Lung (tissue), 12 donors: ENCODE measurements around the gene RIMS3. TPM values are rescaled to one million over a fixed set of nuclear protein-coding genes. Genes with fewer than 3 reads are reported as not detected.

Experiments used
- ATAC-seq: fragments of 200-7000 bp; cut with Tn5 transposase; one replicate; pipeline ENCODE4 v1.9.1; 2020; ENCODE audit warnings: moderate number of reproducible peaks; ENCODE audit not compliant: insufficient read depth, low FRiP score
- DNase-seq, 3 donors: peaks; one replicate each; pipeline ENCODE4 v3.0.0-alpha.2; 2013 to 2017
- H3K27ac ChIP-seq, 2 donors: one replicate each; pipeline ENCODE4 v1.5.1; 2013; ENCODE audit warnings: mild to moderate bottlenecking in 2 of 2, moderate library complexity in 2 of 2, control low read depth in 1 of 2, inconsistent platforms in 1 of 2, low read depth in 1 of 2, low read length in 1 of 2
- H3K27me3 ChIP-seq, 3 donors: one replicate each; pipeline ENCODE4 v1.5.1; 2013; ENCODE audit warnings: low read length in 2 of 3; ENCODE audit not compliant: control insufficient read depth in 3 of 3, insufficient read depth in 3 of 3
- H3K36me3 ChIP-seq, 4 donors: one replicate each; pipeline ENCODE4 v1.5.1; 2013; ENCODE audit warnings: low read length in 4 of 4, mild to moderate bottlenecking in 1 of 4, moderate library complexity in 1 of 4; ENCODE audit not compliant: control insufficient read depth in 4 of 4, insufficient read depth in 4 of 4
- H3K4me1 ChIP-seq, 5 donors: one replicate each; pipeline ENCODE4 v1.5.1; 2013; ENCODE audit warnings: low read length in 5 of 5, mild to moderate bottlenecking in 2 of 5, moderate library complexity in 1 of 5; ENCODE audit not compliant: control insufficient read depth in 5 of 5, insufficient read depth in 5 of 5
- H3K4me3 ChIP-seq: one replicate; pipeline ENCODE4 v1.5.1; 2013; ENCODE audit warnings: mild to moderate bottlenecking, control low read depth, moderate library complexity
- H3K9ac ChIP-seq, 2 donors: one replicate each; pipeline ENCODE4 v1.5.1; 2013; ENCODE audit warnings: low read length in 2 of 2, control low read depth in 1 of 2; ENCODE audit not compliant: insufficient read depth in 1 of 2
- H3K9me3 ChIP-seq, 4 donors: one replicate each; pipeline ENCODE4 v1.5.1; 2013; ENCODE audit warnings: low read length in 3 of 4, mild to moderate bottlenecking in 1 of 4, moderate library complexity in 1 of 4; ENCODE audit not compliant: control insufficient read depth in 4 of 4, insufficient read depth in 3 of 4
- WGBS, 2 donors: extraction: QIAGEN DNeasy Blood & Tissue Kit; methylation state at CpG; one replicate each; pipeline ENCODE4 v1.1.7; 2013; 5-methylcytosine and 5-hydroxymethylcytosine counted together
- polyA plus RNA-seq, 2 donors: library from polyadenylated mRNA; stranded (reverse); fragments of 200-250 nt; gene quantifications; one replicate each; pipeline ENCODE4 v1.2.1, GENCODE V29; 2013
- total RNA-seq, 2 donors: library from RNA; depleted of rRNA in 1 of 2; stranded (reverse); fragments of >200 nt in 1 of 2; gene quantifications; one replicate each; pipeline ENCODE4 v1.2.1, GENCODE V29; 2014 to 2021
- TF ChIP-seq, protein P1 (sequence below): IDR thresholded peaks from 2 replicates; pipeline ENCODE4 v1.5.1; 2012; ENCODE audit warnings: mild to moderate bottlenecking; ENCODE audit errors: control extremely low read depth, extremely low read depth
- donor health status: control.
- donor health status: control.
- donor health status: Bipolar disorder and iron deficiency.
- donor health status: healthy.
- donor health status: DM: yes; HTN: yes; CAD: no.

RIMS3 gene
- total and polyA plus RNA-seq, 4 donors, result 0.93 to 5.5 (median 1.5) TPM

DNA sequence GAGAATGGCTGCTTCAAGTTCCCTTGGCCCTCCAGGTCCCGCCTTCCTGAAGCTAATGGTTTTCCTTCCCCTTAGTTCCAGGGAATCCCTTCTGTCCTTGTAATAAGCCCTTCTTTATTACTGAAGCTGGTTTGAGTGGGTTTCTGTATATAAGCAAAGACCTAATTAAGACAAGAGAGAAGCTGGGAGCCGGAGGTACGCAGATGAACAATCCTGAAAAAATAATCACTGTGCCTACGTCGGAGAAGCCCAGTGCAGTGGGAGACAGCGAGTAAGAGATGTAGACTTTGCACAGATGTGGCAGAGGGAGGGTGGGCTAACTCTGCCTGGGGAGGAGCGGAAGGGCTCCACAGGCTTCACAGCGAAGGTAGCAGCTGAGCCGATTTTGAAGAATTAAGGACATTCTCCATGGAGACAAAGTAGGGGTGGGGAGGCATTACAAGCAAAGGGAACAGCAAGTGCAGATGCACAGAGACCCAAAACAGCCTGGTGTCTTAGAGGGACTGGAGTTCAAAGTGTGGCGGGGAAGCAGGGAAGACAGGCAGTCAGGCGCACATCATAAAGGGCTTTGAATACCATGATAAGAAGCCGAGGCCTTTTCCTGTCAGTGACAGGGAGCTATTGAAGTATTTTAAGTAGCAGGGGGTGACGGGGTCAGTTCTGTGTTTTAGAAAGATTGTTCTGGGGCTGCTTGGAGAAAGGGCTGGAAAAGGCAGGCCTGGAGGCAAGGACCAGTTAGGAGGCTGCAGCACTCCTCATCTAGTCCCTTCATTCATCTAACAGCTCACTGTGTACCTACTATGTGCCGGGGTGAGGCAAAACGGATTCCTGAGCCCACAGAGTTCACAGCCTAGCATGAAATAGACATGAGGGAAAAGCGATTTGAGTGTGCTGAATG lies 6.5 kb downstream of the RIMS3 start:
- H3K9me3 ChIP-seq, result no peaks in the 10 kb centered on the region
- DNase-seq, result peak; percentile 58 to 77 (median 66)
- no peaks in the 10 kb centered on the region for H3K27me3 ChIP-seq
- TF ChIP-seq, protein P1, sequence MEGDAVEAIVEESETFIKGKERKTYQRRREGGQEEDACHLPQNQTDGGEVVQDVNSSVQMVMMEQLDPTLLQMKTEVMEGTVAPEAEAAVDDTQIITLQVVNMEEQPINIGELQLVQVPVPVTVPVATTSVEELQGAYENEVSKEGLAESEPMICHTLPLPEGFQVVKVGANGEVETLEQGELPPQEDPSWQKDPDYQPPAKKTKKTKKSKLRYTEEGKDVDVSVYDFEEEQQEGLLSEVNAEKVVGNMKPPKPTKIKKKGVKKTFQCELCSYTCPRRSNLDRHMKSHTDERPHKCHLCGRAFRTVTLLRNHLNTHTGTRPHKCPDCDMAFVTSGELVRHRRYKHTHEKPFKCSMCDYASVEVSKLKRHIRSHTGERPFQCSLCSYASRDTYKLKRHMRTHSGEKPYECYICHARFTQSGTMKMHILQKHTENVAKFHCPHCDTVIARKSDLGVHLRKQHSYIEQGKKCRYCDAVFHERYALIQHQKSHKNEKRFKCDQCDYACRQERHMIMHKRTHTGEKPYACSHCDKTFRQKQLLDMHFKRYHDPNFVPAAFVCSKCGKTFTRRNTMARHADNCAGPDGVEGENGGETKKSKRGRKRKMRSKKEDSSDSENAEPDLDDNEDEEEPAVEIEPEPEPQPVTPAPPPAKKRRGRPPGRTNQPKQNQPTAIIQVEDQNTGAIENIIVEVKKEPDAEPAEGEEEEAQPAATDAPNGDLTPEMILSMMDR, result no peak
- no peak overlapping the region for H3K9ac ChIP-seq
- no peak overlapping the region for H3K4me3 ChIP-seq
- H3K36me3 ChIP-seq, result no peaks in the 10 kb centered on the region
- H3K27ac ChIP-seq, result no peak overlapping the region
- H3K4me1 ChIP-seq, result peaks cover 0 to 5% (median 0%) of the 10 kb centered on the region in 5 donors
- no peak for ATAC-seq
- 78 to 80% methylated on average over 16 of the region's 16 CpGs for WGBS, 2 donors

DNA sequence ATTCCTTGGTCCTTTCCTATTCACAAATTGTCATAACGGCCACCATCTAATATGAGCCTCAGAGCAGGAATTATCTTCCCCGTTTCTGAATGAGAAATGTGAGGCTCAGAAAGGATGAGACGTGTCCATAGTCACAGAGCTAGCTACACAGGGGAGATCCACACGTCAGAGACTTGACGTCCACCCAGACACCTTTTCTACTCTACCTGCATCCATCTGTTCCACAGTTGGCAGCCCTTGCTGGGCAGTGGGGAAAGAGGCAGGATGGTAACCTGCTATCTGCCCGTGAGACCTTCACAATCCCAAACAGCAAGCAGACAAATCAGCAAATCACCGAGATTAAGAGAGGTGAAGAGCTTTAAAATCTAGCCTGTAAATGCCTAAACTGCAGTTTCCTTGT lies 8.4 kb downstream of the RIMS3 start:
- H3K9ac ChIP-seq, result no peak overlapping the region
- 91 to 92% methylated on average over 7 of the region's 7 CpGs for WGBS, 2 donors
- no peaks in the 10 kb centered on the region for H3K9me3 ChIP-seq
- peaks cover 0 to 3% (median 0%) of the 10 kb centered on the region in 5 donors for H3K4me1 ChIP-seq
- H3K27ac ChIP-seq, result no peak overlapping the region
- H3K36me3 ChIP-seq, result no peaks in the 10 kb centered on the region
- no peak overlapping the region for H3K4me3 ChIP-seq
- ATAC-seq, result no peak
- TF ChIP-seq, protein P1, result no peak
- DNase-seq, result no peak
- no peaks in the 10 kb centered on the region for H3K27me3 ChIP-seq

DNA sequence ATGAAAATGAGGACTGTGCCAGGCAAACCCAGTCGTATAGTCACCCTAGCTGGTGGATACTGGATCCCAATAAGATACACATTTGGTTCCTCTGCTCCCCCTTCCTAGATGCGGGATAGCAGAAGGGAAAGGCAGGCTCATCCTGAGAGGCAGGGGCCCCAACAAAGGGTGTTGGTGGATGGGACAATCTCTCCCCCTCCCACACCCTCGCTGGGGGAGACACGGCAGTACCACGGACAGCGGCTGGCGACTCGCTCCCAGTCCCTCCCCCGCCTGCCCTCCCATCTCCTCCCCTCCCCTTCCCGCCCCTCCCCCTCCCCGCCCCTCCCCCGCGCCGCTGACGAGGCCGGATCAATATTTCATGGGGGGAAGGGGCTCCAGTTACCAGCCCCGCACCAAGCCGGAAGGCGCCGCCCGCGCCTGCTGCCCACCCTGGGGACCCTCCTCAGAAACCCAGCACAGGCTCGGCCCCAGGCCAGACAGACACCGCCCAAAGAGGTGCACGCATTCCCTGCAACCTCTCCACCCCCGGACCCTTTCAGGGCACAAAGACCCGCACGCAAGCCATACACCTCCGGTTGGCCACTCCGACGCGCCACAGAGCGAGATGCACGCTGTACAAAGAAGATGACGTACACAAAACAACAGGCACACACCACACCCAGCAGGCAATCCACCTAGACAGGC lies 11.5 kb downstream of the RIMS3 start:
- Histone ChIP-seq H3K9ac (no peak overlapping the region), H3K27ac (no peak overlapping the region), H3K4me3 (no peak overlapping the region), H3K36me3 (no peaks in the 10 kb centered on the region), H3K27me3 (no peaks in the 10 kb centered on the region), H3K9me3 (peaks cover 0 to 2% (median 0%) of the 10 kb centered on the region in 4 donors), H3K4me1 (peaks cover 0 to 5% (median 0%) of the 10 kb centered on the region in 5 donors)
- WGBS, 2 donors, result 38 to 39% methylated on average over 21 to 34 of the region's 35 CpGs
- DNase-seq, result peak in 2 of 3 donors; percentile 34 to 35
- no peak for ATAC-seq
- TF ChIP-seq, protein P1, result no peak
